ENCODE data around the gene AADAT.
"Not testable (repeated sequence)": the region's sequence is repeated elsewhere in the genome, so short reads cannot be mapped to it uniquely, and the experiment has no call there.

The AADAT gene

DNA sequence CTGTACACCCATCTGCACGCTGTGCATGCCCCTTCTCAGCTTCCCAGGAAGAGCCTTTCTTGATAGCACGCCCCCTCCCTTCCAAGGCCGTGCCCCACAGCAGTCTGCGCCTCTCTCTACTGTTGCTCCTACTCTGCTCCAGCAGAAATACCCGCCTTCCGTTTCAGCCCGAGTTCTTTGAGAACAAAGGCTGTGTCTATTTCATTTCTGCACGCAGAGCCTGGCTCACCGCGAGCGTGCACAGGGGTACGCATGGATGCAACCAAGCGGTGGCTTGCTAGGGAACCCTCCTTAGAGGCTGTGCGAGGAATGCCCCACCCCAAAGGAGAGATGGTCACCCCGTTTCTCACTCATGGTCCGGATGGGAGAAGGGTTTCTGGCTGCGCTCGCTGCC, 485 bp downstream of the AADAT start:
- DNase-seq: peak in 9 of 14 donors; percentile 9 to 63 (median 47)

DNA sequence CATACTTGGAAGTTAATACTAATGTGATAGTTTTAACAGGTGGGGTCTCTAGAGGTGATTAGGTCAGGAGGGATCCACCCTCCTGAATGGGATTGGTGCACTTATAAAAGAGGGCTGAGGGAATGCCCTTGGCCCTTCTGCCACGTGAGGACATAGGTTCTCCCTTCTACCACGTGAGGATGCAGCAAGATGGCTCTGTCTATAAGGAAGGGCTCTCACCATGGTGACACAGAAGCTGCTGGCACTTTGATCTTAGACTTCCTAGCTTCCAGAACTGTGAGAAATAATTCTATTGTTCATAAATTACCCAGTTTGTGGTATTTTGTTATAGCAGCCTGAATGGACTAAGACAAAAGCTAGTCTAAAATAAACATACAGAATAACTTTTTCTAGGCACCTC, 1.0 kb downstream of the AADAT start:
- no peak for DNase-seq

DNA sequence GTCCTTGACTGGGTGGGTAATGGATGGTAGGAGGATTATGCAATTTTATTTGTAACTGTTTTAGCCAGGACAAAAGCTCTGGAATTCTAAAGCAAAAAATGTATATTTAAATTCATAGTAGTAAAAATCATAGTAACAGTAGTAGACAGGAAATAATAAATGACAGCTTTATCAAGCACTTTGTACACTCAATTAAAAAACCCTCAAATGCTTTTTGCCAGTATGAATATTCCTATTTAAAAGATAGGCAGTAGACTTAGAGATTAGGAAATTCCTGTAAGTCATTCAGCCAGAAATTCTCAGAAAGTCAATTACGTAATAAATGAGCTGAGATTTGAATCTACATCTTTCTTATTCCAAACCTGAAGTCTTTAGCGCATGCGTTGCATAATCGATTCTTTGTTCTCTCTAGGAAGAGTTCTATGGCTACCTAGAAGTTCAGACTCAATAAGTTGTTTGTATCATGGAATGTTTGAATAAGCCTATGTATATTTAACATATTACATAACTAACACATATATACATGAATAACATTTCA, 2.5 kb downstream of the AADAT start:
- DNase-seq: no peak

DNA sequence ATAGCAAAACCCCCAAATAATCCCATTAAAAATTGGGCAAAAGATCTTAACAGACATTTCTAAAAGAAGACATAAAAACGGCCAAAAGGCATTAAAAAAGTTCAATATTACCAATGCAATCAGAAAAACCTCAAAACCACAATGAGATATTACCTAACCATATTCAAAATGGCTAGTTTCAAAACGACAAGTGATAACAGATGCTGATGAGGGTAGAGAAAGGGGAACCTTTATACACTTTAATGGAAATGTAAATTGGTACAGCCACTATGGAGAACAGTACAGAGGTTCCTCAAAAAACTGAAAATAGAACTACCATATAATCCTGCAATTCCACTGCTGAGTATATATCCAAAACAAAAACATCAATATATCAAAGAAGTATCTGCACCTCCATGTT, 6.2 kb downstream of the AADAT start:
- DNase-seq: no peak

DNA sequence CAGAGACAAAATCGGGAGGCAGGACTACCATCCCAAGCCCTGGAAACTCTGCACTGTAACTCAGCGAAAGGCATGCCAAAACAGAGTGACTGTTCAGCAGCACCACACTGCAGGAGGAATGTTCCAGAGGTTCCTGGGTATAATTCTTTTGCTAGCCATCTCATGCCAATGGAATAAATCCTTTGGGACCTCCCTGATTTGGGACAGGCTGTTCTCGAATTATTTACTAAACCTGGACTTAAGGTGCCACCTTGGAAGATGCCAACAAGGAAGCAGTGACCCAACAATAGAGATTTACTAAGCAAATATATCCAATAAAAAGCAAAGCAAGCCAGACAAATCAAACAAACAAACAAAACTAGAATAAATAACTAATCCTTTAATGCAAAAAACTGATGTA, 9.3 kb downstream of the AADAT start:
- DNase-seq: no peak

DNA sequence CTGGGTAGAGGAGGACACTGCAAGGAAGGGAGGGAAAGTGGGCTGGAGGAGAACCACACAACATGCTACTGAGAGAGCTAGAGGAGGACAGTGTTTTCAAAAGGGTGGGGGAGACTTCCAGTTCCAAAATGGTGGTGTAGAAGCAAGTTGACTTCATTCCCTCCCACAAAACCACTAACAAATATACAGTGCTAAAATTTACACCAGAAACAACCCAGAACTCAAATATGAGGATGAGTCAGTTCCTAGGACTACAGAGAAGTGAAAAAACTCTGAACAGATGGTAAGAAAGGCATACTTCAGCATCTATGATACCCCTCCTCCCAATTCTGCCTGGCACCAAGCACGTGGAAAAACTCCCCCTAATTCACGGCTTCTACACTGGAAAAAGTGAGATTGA, 9.8 kb downstream of the AADAT start:
- no peak for DNase-seq

DNA sequence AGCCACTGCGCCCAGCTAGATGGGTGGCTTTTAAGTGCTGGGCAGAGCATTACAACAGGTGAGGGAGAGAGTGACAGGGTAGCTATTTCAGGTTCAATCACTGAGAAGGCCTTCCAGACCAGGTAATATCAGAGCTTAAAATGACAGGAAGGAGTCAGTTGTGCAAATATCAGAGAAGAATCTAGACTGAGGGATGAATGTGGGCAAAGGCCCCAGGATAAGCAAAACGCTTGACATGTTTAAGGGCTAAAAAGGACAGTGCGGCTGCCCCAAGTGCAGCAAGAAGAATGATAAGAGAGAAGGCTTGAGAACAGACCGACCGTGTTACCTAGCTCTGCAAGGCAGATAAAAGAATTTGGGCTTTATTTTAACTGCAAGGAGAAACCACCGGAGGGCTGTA, 18.6 kb downstream of the AADAT start:
- no peak for DNase-seq

DNA sequence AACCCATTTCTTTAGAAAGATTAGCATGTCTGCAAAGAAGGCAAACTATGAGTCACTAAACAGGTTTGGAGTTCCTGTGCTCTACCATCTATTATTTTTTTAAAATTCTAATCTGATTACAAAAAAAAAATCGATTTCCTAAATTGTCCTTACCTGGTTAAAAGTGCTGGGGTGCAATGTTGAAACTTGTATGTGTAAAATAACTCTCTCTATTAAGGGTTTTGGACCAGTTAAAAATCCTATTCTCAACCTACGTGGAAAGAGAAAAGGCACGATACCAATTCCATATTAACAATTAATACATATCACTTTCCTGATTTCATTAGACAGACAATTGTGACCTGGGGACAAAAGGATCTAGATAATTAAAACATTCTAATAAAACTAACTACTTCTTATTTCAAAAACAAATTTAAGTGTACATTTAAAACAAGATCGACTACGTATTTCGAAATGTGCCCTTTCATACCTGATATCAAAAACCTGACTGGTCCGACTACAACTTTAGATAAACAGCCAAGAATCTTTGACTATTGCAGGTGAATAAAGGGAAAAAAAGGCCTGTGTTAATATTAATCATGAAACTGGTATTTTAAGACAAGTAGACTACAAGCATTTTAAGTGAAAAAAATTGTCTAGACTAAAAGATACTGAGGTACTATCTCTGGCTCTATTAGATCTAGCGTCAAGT, 21.2 kb downstream of the AADAT start:
- DNase-seq: no peak

DNA sequence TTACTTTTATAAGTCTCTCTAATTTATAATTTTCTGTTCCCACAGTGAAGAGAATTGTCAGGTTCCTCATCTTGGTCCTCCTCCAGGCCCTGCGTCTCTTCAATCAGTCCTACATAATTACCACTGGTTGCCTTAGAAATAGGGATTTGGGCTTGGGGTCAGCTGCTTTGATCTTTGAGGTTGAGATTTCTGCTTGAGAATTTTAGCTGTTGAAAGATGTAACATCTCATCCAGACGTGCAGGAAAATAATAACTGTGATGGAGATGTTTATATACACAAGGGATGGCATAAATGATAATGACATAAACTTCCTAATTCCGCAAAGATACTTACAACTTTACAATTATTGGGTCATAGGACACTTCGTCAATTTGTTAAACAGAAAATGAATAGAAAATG, 30.3 kb downstream of the AADAT start:
- DNase-seq: no peak

DNA sequence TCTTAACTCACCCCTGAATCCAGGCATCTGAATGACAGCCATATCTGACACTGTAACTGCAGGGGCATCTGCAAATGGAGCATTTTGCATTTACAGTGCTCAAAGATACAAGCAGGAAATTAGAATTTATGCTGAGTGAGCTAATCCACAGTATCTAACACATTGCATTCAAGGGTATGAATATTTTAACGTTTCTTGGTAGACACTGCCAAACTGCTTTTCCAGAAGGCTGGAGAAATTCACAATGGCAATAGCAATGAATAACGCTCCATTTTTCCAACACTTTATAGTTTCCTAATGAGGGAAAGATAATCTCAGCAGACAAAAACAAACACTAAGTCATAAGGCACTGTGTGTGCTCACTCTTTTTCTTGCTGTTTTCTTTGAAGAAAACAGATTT, 30.9 kb downstream of the AADAT start:
- no peak for DNase-seq

DNA sequence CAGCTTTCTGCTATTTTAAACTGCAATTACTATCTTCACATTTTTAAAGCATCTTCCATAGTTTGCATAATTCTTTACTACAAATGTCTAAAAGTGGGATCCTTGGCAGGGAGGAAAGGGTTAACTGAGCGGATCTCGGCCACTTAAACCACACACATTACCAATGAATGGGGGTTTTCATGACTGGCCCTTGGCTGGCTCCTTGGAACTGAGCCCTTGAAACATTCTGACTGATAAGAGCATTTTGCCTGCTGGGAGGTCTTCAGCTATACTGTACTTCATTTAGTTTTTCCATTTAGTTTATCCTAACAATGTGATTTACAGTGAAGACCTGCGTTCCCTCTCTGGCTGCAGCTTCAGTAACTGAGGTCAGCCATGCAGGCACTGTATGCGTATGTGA, 31.9 kb downstream of the AADAT start:
- DNase-seq: no peak

DNA sequence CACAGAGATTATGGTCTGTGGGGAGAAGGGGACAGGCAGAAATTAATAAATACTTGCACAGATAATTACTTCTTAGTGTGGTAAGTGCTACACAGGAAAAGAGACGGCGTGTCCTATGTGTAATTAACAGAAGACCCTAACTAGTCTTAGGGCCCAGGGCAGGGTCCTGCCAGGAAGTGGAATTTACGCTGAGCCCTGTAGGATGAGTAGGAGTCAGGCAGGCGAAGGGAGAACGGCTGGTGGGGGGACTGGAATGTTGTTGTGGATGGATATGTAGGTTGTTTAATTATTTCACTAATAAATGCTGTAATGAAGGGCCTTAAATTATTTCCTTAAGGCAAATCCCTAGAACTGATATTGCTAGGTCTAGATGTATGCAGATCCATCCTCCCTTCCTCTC, 36.8 kb downstream of the AADAT start:
- no peak for DNase-seq

DNA sequence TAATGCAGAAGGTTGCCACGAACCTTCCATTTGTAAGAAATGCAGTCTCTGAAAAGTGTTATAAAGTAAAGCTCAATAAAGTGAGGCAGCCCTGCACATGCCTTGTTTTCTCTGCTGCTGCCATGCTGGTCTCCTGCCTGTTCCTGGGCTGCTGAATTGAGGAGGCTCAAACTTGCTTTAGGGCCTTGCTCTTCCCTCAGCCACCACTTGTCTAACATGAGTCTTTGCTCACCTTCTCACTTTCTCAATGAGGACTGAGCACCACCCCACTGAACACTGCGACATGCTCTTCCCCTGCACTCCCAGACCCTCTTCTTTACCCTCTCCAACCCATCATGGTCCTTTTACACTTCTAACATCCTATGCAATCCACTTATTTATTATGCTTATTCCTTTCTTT, 38.4 kb downstream of the AADAT start:
- no peak for DNase-seq

DNA sequence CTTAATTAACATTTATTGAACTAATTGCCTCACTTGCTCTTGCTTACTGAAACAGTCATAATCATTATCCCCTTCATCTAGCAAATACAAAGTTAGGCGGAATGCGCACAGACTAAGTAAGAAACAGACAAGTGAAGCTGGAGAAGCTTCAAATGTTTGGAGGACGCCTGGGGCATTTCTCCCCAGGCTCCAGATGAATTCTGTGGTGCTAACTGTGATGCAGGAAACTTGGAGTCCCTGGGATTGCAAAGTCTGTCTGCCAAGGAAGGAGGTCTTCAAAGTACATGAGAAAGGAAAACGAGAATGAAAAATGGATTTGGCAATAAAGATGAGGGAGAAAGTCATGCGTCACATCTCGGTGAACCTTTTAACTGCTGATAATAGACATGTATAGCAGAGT, 40.0 kb downstream of the AADAT start:
- no peak for DNase-seq

DNA sequence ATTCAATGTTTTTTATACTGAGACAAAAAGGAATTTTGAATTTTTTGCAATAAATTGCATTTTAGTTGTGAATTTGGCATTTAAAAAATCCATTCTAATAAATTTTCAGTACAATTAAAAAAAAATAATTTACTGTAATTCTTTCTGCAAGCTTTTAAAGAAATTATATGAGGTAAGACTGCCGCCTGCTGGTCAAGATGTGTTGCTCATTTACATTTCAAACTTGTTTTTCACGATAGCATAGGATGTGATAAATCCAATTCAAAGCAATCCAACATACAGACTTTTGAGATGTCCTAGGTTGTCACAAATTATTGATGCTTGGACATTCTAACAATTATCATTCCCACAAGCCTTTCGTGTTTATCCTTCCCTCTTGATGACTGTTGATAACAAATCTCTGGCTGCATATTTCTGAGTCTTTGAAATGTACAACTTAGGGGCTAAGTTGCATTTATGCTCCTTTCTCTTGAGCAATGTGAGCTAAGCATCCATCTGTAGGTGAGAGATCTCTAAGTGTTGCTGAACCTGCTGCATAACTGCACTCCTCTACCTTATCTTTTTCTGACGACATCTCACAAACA, 41.9 kb downstream of the AADAT start:
- peak in 5 of 14 donors; percentile 2 to 29 (median 12) for DNase-seq

DNA sequence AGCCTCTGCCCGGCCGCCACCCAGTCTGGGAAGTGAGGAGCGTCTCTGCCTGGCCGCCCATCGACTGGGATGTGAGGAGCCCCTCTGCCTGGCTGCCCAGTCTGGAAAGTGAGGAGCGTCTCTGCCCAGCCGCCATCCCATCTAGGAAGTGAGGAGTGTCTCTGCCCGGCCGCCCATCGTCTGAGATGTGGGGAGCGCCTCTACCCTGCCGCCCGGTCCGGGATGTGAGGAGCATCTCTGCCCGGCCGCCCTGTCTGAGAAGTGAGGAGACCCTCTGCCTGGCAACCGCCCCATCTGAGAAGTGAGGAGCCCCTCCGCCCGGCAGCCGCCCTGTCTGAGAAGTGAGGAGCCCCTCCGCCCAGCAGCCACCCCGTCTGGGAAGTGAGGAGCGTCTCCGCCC, 43.6 kb downstream of the AADAT start:
- DNase-seq: not testable (repeated sequence)

DNA sequence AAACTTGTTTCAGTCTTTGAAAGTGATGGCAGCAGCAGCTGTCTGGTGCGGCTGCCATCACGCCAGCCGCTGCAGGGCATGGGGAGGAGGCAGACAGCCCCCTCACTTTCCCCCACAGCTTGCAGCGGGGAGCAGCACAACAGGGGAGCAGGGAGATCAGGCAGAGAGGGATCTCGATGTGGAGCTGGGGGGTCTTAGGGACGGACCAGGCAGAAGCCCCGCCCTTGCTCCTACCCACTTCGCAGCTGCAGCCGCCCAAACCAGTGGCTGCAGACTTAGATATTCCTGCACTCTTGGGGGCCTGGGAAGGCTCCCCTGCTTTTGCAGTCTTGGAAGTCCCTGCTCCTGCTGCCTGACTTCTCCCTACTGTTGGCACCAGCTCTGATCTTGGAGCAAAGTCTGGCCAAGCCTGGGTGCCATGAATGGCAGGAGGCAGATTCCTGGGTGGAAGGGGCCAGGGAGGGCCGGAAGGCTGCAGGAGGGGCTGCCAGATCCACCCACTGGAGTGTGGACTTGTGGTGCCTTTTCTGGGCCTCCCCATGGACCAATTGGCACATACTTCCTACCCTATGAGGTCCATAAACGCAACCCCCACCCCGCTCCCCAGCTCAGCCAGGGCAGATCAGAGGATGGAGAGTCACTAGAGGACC, 49.6 kb downstream of the AADAT start:
- no peak for DNase-seq

DNA sequence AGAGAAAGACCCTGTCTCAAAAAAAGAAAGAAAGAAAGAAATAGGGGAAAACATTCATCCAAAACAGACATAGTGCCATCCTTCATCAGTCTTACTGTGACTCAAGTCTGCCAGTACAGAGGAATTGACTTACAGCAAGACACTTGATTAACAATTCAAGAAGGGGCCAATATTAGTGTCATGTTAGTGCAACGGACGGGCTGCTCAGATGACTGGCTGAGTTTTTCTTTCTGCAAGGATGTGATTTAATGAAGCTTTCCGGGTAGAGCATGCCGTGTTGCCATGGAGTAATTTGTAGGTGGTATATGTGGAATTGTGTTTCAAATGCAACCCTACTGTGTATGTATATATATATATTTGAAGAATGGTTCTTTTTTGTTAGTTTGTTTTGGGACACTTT, 51.0 kb downstream of the AADAT start:
- no peak for DNase-seq

DNA sequence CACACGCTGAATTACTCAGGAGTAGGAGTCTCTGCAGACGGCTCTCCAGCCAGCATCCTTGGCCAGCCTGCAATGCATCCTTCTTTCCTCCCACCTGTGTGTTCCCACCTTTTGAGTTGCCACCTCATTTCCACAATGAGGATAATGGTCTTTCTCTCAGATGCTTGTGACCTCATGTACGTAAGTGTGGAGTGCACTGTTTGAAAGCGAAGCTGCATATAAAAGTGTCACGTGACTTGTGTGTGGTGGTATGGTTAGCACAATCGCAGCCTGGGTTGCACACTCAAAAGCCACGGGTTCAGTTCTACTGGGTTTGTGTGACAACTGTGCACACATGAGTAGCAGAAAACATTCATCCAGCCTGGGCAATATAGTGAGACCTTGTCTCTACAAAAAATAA, 51.5 kb downstream of the AADAT start:
- no peak for DNase-seq

DNA sequence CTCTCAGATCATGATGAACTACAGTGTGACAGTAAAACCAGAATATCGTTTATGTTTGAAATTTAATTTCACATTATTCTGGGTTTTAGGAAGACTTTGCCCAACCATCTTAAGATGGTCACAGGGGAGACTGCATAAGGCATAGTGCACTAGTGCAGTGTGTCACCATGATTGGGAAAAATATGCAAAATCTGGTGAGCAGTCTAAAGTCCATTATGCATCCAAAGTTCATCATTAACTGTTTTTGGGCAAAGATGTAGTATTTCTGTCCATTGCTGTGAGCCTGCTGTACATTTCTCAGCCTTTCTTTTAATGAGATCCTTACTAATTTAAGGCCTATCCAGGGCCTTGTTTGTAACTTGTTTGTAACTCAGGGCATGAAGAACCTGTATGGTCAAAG, 52.3 kb downstream of the AADAT start:
- no peak for DNase-seq

DNA sequence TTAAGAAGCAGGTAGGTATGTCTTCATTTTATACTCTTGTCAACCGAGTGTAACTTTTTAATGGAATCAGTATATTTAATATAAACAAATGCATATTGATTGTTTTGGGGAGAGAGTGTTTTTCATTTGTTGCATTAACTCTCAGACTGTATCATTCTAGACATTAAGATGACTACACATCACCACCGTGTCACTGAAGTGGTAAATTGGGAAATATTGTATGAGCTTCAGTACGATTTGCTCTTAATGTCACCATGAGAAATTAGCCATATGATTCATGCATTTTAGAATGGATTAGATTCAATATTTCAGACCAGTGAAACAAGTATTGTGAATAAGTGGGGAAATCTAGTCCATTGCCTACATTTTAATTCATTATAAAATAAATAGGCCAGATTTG, 53.9 kb downstream of the AADAT start:
- DNase-seq: no peak

DNA sequence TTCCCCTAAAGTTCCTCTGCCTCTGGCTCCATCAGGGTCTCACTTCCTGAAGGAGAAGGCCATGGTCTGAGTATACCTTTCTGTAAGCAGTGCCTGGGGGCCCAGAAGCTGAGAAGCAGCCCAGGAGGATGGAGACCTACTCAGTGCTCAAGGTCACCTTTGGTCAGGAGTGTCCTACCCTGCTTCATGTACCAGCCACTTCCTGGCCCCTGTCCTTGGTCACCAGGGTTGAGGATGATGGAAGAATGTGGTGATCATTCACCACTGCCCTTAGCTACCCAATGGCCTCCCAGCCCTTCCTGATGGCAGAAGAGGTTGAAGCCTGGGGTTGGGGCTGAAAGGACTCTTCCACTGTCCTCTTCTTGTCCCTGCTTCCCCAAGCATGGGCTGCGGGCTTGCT, 54.5 kb downstream of the AADAT start:
- DNase-seq: no peak

DNA sequence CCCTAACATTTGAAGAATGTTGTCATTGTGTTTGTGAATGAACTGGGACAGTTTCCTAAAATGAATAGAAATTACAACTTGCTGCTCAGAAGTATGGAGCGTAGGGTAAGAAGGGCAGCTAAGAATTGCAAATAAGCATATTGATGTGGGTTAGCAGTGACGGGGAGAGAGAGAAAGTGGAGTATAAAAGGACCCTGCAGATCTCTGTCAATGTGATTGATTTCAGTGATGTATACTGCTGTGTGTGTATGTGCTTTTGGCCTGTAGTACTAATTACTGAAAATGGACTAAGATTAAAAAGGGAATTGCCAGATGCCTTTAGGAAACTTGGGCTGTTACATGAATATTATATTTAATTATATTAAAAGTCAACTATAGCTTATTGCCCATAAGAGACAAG, 55.8 kb downstream of the AADAT start:
- DNase-seq: no peak

DNA sequence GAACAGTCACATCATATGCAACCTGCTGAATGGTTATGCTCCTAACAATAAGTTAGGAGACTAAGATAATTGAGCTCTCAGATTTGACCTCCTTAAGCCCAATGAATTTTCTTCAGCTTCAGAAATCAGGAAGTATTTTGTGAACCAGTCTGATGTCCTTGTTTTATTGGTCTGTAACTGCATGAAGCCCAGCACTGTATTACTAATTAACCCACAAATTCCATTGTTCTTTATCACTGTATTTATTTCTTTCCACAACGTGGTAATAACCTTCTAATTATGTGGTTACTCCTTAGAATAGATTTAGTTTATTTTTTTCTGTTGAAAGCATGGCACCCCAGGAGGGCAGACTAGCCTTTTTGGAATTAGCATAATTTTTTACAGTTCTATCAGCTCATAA, 59.6 kb downstream of the AADAT start:
- no peak for DNase-seq

All from C1 segment of cervical spinal cord (tissue), 14 donors.